Lung (tissue), 12 donors: ENCODE results near the gene FAM229A. TPM values are rescaled to one million over a fixed set of nuclear protein-coding genes. Genes with fewer than 3 reads are reported as not detected.

Experiments
- ATAC-seq: fragments of 200-7000 bp; cut with Tn5 transposase; one replicate; pipeline ENCODE4 v1.9.1; 2020; ENCODE audit warnings: moderate number of reproducible peaks; ENCODE audit not compliant: insufficient read depth, low FRiP score
- DNase-seq, 3 donors: peaks; one replicate each; pipeline ENCODE4 v3.0.0-alpha.2; 2013 to 2017
- H3K27ac ChIP-seq, 2 donors: one replicate each; pipeline ENCODE4 v1.5.1; 2013; ENCODE audit warnings: mild to moderate bottlenecking in 2 of 2, moderate library complexity in 2 of 2, control low read depth in 1 of 2, inconsistent platforms in 1 of 2, low read depth in 1 of 2, low read length in 1 of 2
- H3K27me3 ChIP-seq, 3 donors: one replicate each; pipeline ENCODE4 v1.5.1; 2013; ENCODE audit warnings: low read length in 2 of 3; ENCODE audit not compliant: control insufficient read depth in 3 of 3, insufficient read depth in 3 of 3
- H3K36me3 ChIP-seq, 4 donors: one replicate each; pipeline ENCODE4 v1.5.1; 2013; ENCODE audit warnings: low read length in 4 of 4, mild to moderate bottlenecking in 1 of 4, moderate library complexity in 1 of 4; ENCODE audit not compliant: control insufficient read depth in 4 of 4, insufficient read depth in 4 of 4
- H3K4me1 ChIP-seq, 5 donors: one replicate each; pipeline ENCODE4 v1.5.1; 2013; ENCODE audit warnings: low read length in 5 of 5, mild to moderate bottlenecking in 2 of 5, moderate library complexity in 1 of 5; ENCODE audit not compliant: control insufficient read depth in 5 of 5, insufficient read depth in 5 of 5
- H3K4me3 ChIP-seq: one replicate; pipeline ENCODE4 v1.5.1; 2013; ENCODE audit warnings: mild to moderate bottlenecking, control low read depth, moderate library complexity
- H3K9ac ChIP-seq, 2 donors: one replicate each; pipeline ENCODE4 v1.5.1; 2013; ENCODE audit warnings: low read length in 2 of 2, control low read depth in 1 of 2; ENCODE audit not compliant: insufficient read depth in 1 of 2
- H3K9me3 ChIP-seq, 4 donors: one replicate each; pipeline ENCODE4 v1.5.1; 2013; ENCODE audit warnings: low read length in 3 of 4, mild to moderate bottlenecking in 1 of 4, moderate library complexity in 1 of 4; ENCODE audit not compliant: control insufficient read depth in 4 of 4, insufficient read depth in 3 of 4
- CTCF ChIP-seq: IDR thresholded peaks from 2 replicates; pipeline ENCODE4 v1.5.1; 2012; ENCODE audit warnings: mild to moderate bottlenecking; ENCODE audit errors: control extremely low read depth, extremely low read depth
- WGBS, 2 donors: extraction: QIAGEN DNeasy Blood & Tissue Kit; methylation state at CpG; one replicate each; pipeline ENCODE4 v1.1.7; 2013; 5-methylcytosine and 5-hydroxymethylcytosine counted together
- polyA plus RNA-seq, 2 donors: library from polyadenylated mRNA; stranded (reverse); fragments of 200-250 nt; gene quantifications; one replicate each; pipeline ENCODE4 v1.2.1, GENCODE V29; 2013
- total RNA-seq, 2 donors: library from RNA; depleted of rRNA in 1 of 2; stranded (reverse); fragments of >200 nt in 1 of 2; gene quantifications; one replicate each; pipeline ENCODE4 v1.2.1, GENCODE V29; 2014 to 2021
- donor health status: control.
- donor health status: control.
- donor health status: Bipolar disorder and iron deficiency.
- donor health status: healthy.
- donor health status: DM: yes; HTN: yes; CAD: no.

FAM229A gene
- total and polyA plus RNA-seq, 4 donors = 2.2 to 7.2 (median 5.1) TPM

GRCh38 chr1:32321712-32322291 lies 40.5 kb downstream of the FAM229A start:
- TF ChIP-seq CTCF = no peak
- Histone ChIP-seq H3K27ac (no peak overlapping the region), H3K36me3 (peaks cover 8 to 28% (median 21%) of the 10 kb centered on the region in 4 donors), H3K9ac (no peak overlapping the region), H3K9me3 (no peaks in the 10 kb centered on the region), H3K4me1 (peaks cover 0 to 5% (median 0%) of the 10 kb centered on the region in 5 donors), H3K4me3 (no peak overlapping the region), H3K27me3 (no peaks in the 10 kb centered on the region)
- 31 to 56% methylated on average over 5 of the region's 5 CpGs for WGBS, 2 donors
- DNase-seq = no peak
- no peak for ATAC-seq

- Histone ChIP-seq H3K4me1 (peaks cover 0 to 5% (median 0%) of the 10 kb centered on the region in 5 donors), H3K27me3 (no peaks in the 10 kb centered on the region), H3K4me3 (no peak overlapping the region), H3K27ac (no peak overlapping the region), H3K36me3 (peaks cover 8 to 22% (median 17%) of the 10 kb centered on the region in 4 donors), H3K9me3 (no peaks in the 10 kb centered on the region), H3K9ac (no peak overlapping the region)
- ATAC-seq (no peak), DNase-seq (no peak)
- no peak for TF ChIP-seq CTCF
- WGBS, 2 donors = 96 to 97% methylated on average over 10 of the region's 10 CpGs
Observed at GRCh38 chr1:32318127-32318869, 44.0 kb downstream of the FAM229A start.

- Histone ChIP-seq H3K36me3 (peaks cover 8 to 22% (median 15%) of the 10 kb centered on the region in 4 donors), H3K4me1 (peaks cover 0 to 5% (median 0%) of the 10 kb centered on the region in 5 donors), H3K4me3 (no peak overlapping the region), H3K27ac (no peak overlapping the region), H3K27me3 (no peaks in the 10 kb centered on the region), H3K9me3 (no peaks in the 10 kb centered on the region), H3K9ac (no peak overlapping the region)
- ATAC-seq (no peak), DNase-seq (no peak)
- 85 to 87% methylated on average over 3 of the region's 3 CpGs for WGBS, 2 donors
- TF ChIP-seq CTCF = no peak
Observed at GRCh38 chr1:32316903-32317277, 45.4 kb downstream of the FAM229A start.
